GM12872 (cell line): ENCODE results near the gene CSTB.

Experiments
- TF ChIP-seq, protein P1 (sequence below): IDR thresholded peaks from 3 replicates; pipeline ENCODE4 v1.5.1; 2011; ENCODE audit warnings: low read depth, mild to moderate bottlenecking, low read length, moderate library complexity; ENCODE audit not compliant: insufficient read depth

CSTB gene

DNA sequence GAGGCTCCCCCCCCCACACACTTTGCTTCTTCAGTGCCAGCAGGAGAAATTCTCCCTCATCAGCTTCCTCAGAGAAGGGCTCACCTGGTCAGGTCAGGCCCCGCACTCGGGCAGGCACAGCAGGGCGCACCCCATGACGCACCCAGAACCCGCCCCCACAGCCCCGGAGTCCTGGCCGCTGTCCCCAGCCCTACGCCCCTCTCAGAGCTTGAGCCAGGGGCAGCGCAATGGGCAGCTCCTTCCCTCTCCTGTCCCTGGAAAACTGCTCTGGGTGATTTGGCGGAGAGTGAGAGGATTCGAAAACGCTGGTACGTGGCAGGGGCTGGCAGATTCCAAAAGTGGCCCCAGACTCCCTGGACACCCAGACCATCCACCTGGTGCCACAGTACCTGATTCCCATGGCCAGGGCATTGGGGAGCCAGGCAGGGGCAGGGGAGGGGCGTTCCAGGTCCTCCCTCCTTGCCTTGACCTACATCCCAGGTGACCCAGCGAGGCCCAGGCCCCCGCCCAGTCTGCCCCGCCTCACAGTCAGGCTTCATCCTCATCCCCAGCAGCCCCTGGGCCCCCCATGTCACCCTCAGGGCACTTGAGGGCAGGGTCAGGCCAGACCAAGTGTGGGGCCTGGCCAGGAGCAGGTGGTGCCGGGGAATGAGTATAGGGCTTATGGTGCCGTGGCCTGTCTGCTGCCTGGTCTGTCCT is 37.0 kb upstream of the CSTB start:
- TF ChIP-seq, protein P1, sequence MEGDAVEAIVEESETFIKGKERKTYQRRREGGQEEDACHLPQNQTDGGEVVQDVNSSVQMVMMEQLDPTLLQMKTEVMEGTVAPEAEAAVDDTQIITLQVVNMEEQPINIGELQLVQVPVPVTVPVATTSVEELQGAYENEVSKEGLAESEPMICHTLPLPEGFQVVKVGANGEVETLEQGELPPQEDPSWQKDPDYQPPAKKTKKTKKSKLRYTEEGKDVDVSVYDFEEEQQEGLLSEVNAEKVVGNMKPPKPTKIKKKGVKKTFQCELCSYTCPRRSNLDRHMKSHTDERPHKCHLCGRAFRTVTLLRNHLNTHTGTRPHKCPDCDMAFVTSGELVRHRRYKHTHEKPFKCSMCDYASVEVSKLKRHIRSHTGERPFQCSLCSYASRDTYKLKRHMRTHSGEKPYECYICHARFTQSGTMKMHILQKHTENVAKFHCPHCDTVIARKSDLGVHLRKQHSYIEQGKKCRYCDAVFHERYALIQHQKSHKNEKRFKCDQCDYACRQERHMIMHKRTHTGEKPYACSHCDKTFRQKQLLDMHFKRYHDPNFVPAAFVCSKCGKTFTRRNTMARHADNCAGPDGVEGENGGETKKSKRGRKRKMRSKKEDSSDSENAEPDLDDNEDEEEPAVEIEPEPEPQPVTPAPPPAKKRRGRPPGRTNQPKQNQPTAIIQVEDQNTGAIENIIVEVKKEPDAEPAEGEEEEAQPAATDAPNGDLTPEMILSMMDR, result no peak

- TF ChIP-seq, protein P1, result no peak
Observed at GRCh38 chr21:43812139-43812821, 36.2 kb upstream of the CSTB start.

- TF ChIP-seq, protein P1, result no peak
Observed at GRCh38 chr21:43811262-43812105, 35.4 kb upstream of the CSTB start.

DNA sequence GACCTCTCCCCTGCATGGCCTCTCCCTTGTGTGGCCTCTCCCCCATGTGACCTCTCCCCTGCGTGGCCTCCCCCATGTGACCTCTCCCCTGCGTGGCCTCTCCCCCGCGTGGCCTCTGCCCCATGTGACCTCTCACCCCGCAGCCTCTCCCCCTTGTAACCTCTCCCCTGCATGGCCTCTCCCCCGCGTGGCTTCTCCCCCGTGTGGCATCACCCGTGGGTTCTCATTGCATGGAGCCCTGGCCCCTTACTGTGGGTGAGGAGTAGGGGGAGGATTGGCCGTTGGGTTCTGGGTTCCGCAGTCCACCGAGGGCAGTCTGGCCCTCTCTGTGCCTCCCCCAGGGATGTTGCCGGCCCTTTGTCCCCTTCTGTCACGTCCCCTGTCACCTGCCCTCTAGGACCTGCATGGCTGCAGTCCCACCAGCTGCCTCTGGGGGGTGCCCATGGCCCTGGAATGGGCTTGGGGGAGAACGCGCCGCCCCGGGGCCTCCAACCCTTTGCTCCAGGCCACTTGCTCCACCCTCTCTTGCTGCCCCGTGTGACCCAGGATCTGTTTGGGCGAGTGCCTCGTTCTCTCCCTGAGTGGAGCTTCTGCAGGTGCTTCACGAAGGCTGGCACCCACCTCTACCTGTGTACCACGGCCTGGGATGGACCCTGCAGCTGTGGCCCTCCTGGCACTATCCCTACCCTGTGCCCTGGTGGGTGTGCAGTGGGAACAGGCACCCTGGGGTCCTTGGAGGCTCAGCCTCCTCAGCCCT is 34.6 kb upstream of the CSTB start:
- TF ChIP-seq, protein P1, result peak; percentile 98

GRCh38 chr21:43809853-43810504 is 33.9 kb upstream of the CSTB start:
- TF ChIP-seq, protein P1, result no peak

GRCh38 chr21:43809346-43809799 is 33.3 kb upstream of the CSTB start:
- TF ChIP-seq, protein P1, result no peak
